Stimulated activated CD4-positive, alpha-beta T cell treated with anti-CD3 and anti-CD28 coated beads, Interleukin-4, amount 100 ng/mL, for 1 hour (primary cell): ENCODE measurements around the gene KIAA1614.

Experiments
- DNase-seq: peaks from one replicate; pipeline ENCODE4 v3.0.0-alpha.2; 2020

KIAA1614 gene

DNA sequence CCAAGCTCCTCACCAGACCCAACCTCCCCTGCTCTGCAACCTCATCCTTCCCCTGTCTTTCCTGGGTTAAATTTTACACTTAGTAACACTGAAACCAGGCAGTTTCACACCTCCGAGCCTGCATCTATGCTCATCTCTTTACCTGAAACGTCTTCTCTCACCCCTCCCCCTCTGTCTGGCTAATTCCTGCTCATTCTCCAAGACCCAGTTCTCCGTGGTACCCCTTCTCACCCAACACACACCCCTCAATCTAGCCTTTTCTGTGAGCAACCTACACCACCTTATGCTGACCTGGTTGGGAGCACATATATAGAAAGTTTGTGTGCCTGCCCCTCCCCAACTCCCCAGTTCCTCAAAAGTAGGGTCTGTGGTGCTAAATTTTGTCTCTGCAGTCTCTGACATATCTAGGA is 3.7 kb upstream of the KIAA1614 start:
- no peak for DNase-seq

DNA sequence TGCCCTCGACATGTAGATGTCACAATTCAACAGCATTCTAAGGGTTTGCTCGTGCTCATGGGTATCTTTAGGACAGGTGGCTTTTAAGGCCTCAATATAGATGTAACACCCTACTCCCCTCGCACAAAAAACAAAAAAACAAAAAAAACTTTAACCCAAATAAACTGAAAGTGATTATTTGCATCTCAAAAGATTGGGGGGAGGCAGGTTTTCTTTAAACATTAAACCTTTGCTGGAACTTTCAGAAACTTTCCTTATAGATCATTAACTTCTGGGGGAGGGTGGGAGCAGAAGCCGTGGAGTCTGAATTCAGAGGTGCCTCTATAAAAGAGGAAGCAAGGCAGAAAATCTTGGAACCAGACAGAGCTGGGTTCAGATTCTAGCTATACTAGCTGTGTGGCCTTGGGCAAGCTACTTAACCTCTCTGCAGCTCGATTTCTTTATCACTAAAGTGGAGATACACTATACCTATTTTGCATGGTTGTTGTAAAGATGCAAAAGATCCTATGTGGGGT is 3.2 kb upstream of the KIAA1614 start:
- DNase-seq, result no peak

DNA sequence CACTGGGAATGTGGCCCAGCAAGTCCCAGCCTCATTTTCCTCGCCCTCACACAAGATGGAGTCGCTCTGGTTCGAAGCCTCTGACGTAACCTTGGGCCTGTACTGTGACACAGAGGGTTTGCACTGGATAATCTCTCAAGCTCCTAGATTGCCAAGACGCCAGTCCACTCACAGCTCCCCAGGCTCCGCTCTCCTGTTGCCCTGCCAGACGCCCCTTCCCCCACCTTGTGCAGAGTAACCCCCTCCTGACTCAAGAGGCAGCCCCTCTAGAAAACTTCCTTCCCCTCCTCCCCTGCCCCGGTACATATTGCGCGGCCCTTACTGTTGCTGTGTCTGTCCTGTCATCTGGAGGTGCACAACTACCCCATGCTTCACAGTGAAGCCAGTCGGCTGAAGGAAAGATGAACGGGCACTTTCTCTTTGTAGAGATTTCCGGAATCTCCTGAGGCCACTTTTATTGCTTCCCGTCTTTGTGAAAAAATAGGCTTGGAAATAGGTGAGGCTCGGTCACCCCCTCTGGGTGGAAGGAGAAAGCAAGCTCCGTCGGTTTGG is 981 bp upstream of the KIAA1614 start:
- no peak for DNase-seq

DNA sequence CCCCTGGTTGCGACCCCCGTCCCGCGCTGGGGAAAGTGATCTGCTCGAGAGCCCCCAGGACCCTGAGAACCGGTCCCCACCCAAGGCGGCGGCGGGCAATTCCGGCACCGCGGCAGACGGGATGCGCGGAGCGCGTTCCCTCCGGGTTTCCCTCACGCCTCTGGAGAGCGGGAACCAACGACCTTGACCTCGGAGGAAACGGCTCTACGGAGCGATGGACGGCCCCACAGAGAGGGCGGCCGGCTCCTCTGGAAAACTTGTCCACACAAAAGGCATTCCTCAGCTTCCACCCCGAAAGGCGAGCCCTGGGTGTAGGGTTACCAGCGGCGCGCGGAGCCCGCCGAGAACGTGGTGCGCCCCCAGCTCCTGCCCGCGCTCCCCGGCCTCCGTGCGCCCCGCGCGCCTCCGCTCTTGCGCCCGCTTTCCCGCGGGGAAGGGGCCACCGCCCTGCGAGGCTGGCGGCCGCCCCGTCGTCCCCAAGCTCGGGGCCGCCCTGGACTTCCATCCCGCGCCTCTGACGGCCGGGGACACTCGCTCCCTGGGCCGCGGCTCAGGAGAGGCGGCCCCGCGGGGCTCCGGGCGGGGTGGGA is 391 bp upstream of the KIAA1614 start:
- no peak for DNase-seq

DNA sequence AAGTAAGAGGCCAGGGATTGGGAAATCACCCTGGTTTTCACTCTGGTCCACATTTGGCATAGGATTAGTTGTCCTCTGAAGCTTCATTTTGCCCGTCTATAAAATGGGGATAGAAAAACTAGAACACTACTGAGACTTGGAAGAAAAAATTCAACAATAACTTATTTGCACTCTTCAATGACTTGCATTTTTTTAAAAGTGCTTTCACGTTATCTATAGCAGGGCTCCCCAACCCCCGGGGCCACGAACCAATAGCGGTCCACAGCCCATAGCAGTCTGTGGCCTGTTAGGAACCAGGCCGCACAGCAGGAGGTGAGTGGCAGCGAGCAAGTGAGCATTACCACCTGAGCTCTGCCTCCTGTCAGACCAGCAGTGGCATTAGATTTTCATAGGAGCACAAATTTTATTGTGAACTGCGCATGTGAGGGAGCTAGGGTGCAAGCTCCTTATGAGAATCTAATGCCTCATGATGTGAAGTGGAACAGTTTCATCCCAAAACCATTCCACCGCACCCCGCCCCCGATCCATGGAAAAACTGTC is 2.8 kb downstream of the KIAA1614 start:
- DNase-seq, result no peak

DNA sequence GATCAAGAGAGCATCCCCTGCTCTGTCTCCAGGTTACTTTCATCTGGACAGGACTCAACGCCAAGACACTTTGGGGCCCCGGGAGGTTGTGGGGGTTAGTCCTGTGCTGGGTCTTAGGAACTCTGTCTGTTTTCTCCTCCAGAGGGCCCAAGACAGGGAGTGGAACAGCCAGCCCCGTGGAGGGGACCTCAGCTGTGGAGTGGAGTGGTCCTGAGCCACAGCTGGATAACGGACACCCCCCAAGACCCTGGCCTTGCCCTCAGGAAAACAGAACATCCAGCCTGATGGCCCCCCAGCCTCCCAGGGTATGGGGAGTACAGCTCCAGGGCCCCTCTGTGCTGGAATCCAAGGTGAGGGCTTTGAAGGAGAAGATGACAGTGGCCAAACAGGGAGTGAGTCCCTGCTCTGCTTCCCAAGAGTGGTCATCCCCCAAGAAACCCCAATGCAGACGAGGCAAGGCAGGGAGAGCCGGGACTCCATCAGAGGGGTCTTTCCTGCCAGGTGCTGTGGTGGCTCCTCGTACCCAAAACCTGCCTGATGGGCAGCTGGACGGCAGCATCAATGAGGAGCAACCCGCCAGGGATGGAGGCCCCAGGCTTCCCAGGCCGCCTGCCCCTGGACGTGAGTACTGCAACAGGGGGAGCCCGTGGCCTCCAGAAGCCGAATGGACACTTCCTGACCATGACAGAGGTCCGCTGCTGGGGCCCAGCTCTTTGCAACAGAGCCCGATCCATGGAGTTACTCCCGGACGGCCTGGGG is 3.5 kb downstream of the KIAA1614 start:
- DNase-seq, result no peak

DNA sequence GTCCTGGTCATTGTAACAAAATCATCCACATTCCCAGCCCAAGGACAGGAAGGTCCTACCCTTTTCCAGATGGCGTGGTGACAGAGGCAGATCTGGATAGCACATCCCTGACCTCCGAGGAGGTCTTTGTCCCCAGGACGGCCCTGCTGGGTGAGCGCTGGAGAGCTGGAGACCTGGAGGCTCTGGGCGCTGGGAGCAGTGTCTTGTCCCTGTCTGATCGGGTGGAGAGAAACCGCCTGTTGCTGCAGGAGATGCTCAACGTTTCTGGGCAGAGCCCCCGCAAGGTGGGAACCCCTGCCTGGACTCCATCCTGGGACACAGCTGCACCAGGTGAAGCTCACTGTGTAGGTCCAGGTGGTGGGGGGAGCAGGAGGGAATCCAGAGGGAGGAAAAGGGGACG is 4.1 kb downstream of the KIAA1614 start:
- DNase-seq, result no peak

DNA sequence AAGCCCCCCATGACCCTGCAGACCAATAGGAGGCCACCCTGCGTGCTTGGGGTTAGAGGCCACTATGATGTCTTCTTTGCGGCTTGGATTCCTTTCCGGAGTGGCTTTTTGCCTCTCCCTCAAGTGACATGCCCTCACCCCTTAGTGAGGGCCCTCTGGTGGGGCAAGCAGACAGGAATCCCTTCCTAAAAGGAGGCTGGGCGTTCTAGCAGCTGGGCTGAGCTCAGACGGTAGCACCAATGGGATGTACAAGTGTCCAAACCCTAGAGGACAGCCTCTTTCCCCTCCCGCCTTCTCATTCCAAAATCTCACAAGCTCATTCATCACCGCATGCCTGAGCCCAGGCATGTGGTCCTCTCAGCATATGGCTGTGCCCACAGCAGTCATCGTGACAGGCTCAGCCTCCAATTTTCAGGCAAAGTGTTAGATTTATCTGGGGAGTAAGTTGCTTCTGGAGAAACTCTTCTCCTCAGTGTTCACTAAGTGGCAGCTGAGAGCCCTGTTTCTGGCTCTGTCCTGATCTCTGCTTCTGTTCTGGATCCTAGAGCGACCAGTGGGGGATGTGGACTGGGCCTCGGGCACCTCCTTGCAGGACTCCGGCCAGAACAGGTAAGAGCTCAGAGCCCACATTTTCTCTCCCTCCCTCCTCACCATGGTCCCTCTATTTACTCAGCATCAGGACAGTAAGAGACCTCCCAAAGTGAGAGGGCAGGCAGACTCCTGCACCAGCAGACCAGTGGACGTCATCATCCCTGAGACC is 4.8 kb downstream of the KIAA1614 start:
- no peak for DNase-seq

DNA sequence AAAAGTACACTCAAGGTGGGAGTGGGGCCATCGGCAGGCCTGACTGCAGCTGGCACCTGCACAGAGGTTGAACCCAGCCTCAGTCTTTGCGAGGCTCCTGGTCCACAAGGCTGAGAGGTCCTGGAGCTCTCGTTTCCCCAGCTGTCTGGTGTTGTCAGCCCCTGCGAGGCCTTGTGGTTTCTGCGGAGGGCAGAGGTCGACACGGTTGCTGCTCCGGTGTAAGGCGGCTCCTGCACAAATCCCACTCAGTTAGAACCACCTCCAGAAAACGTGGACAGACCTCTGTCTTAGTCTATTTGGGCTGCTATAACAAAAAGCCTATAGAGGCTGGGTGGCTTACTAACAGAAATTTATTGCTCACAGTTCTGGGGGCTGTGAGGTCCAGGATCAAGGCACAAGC is 5.8 kb downstream of the KIAA1614 start:
- DNase-seq, result no peak

DNA sequence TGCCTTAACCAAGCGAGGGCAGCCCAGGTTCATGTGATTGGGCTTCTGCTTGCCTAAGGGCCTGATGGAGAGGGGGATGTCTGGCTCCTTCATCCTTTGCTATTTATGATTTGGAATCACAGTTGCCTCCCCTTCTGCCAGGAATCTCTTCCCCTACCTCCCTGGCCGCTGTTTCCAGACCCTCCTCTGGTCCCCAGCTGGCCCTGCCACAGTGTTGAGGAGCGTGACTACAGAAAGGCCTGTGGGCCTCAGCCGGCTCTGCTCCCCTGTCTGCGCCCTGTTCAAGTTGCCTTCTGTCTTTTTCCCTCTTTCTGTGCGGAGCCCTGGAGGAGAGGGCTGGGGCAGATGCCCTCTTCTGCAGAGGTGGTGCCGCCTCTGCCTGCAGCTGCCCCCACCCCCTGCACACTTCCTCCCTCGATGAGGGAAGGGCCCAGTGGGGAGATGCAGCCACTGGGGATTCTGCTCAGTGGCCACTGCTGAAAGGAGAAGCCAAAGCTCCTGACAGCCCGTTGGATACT is 6.5 kb downstream of the KIAA1614 start:
- DNase-seq, result no peak

DNA sequence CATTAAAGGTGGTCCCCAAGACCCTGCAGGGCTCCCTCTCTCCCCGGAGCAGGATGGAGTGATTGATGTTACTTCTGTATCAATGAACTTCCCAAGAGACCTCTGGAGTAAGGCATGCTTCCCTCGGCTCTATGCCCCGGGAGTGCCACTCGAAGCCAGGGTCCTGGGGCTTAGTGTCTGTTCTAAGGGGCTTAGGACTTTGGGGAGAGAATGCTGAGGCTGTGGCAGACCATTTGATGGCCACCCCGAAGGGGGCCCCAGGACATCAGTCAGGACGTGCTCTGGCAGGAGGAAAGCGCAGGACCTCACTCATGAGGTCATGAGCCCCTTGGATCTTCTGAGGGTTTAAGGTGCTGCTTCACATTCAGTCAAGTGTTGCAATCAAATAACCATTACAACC is 7.5 kb downstream of the KIAA1614 start:
- DNase-seq, result no peak

DNA sequence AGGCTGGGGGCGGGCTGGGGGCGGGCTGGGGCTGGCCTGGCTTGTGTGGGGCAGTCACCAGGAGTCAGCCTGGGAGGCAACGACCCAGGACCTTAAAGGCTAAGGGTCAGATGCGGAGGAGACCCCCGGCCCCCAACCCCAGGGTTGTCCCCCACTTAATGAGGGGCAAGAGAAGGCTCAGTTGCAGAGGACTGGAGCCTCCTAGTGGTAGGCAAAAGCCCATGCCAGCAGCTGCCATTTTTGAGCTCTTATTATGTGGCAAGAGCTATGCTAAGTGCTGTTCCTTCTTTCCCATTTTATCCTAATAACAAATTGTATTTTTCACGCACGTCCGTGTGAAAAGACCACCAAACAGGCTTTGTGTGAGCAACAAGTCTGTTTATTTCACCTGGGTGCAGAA is 8.0 kb downstream of the KIAA1614 start:
- no peak for DNase-seq

DNA sequence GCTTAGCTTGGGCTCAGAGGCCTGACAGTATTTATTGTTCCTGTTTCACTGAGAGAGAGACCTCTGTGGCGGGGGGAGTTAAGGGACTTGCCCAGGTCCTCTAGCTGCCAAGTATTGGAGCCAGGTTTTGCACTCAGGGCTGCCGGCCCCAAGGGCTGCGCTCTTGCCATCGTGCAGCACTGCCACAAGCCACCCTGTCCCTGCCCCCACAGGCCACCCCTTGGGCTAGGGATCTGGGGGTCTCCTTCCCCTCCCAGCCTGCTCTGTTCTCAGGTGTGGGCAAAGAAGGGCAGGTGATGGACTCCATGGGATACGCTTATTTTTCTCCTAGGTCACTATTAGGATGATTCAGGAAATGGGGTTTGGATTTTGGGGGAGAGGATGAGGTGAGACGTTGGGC is 8.7 kb downstream of the KIAA1614 start:
- DNase-seq, result no peak

DNA sequence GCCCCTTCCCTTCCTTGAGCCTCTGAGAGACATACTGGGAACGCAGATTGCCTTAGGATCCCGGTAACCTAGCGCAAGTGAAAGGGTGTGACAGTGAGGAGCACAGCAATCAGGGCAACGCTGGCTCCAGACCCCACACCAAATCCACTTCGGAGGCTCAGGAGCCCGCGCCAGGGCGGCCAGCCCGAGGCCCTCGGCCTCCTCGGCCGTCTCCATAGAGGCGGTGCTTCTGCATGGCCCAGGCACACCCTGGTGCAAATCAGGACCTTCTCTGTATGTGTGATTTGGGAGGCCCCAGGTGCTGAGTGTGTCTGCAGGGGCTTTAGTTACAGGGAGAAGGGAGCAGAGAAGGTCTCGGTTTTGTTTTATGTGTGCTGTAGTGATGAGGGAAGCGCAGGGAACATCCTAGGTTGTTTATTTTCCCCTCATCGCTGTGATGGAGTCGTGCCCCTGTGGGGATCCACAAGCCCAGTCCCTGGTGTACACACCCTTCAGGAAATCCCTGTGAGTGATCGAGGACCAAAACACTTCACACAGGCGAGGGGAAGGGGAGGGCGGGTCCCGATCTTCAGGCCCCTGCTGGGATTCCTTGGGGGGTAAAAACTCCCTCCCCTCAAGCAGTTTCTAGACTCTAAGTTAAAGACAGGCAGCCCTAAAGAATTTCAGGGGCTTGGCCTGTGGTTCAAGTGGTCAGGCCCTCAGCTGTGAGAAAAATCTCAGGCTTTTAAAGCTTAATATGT is 9.4 kb downstream of the KIAA1614 start:
- no peak for DNase-seq

DNA sequence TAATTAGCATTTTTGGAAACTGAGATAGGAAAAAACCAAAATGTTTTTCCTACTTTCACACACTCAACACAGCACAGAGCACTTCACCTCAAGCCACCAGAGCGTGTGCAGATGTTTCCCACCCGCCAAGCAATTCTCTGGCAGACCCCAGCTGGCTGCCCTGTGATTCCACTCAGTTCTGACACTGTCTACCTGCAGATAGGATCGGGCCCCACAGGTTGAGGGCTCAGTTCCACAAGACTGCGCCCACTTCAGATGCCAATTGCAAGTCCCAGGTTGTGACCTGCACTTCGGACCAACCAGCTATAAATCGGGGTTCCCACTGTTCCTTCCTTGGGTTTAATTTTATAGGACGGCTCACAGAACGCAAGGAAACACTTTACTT is 9.9 kb downstream of the KIAA1614 start:
- DNase-seq, result no peak

DNA sequence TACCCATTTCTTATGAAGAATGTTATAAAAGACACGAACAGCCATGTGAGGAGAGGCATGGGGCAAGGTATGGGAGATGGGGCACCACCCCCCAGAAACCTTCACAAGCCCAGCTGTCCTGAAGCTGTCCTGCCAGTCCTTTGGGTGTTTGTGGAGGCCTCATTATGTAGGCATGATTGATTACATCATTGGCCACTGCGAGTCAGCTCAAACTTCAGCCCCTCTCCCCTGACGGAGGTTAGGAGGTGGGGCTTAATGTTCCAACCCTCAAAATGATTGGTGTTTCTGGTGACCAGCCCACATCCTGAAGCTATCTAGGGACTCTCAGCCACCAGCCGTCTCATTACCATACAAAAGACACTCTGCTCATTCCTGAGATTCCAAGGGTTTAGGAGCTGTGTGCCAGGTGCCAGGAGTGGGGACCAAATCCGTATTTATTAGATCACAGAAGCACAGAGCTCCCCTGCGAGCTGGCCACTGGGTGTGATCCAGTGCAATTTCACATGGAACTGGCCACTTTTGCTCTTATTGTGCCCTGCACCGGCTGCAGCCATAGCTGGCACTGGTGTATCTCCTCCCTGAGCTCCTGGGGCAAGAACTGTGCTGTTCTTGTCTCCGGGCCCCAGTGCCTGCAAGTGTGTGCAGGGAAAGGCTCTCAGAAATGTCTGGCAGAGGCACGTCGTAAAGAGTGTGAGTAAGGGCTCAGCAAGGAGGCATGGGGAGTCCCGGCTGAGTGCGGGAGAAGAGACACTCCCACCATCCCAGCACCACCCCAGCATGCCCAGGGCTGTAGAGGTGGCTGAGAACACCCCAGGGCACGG is 10.5 kb downstream of the KIAA1614 start:
- no peak for DNase-seq

DNA sequence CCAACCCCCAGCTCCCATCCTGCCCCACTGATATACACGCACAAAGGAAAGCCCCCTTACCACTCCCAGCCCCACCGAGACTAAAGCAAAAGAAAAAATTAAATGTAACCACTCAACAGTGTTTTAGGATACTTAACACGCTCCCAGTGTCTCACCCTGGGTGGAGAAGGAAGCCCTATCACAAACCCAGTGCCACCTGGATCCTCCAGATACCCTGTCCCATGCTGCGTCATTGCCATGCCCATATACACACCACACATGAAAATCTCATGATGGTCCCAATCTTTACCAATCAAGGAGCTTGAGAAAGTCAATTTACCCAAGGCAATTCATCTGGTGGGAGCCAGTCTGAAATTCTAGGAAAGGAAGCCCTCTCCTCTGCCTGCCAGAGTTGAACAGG is 11.2 kb downstream of the KIAA1614 start:
- DNase-seq, result no peak

DNA sequence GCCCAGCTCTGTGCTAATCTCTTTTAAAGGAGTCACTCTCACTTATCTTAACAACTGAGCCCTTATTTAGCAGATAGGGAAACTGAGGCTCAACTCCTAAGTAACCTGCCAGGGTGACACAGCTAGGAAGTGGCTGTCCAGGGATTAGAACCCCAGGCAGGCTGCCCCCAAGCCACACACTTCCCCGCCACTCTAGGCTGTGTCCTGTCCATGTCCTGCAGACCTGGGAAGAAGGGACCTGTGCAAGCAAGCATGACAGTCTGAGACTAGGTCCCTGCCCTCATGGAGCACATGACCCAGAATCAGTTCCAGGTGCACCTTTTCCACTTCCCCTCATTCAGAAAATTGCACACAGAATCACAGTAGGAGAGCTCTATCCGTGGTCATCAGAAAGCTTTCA is 12.2 kb downstream of the KIAA1614 start:
- DNase-seq, result no peak

DNA sequence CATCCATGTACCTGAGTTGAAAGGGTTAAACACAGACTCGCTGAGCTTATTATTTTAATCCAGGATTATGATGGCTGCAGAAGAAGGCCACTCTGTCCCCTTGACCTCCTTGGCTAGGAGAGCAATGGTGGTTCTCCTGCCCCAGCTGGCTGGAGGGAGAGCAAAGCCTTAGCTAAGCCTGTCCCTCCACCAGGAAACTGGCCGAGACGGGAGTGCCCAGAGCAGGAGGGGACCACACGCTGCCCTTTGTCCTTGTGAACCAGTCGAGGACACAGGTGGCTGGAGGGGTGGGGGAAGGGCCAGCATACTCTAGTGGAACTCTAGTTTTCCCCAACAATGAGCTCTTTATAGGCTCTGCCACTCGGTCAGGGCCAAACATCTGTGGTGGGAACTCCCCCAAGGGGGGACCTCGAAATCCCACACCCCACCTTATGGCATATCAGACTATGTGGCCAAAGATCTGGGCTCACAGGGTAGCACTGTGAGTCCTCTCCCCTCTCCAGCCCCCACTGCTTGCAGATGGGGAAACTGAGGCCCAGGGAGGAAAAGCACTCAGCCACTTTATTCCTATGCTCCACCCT is 12.9 kb downstream of the KIAA1614 start:
- DNase-seq, result no peak

DNA sequence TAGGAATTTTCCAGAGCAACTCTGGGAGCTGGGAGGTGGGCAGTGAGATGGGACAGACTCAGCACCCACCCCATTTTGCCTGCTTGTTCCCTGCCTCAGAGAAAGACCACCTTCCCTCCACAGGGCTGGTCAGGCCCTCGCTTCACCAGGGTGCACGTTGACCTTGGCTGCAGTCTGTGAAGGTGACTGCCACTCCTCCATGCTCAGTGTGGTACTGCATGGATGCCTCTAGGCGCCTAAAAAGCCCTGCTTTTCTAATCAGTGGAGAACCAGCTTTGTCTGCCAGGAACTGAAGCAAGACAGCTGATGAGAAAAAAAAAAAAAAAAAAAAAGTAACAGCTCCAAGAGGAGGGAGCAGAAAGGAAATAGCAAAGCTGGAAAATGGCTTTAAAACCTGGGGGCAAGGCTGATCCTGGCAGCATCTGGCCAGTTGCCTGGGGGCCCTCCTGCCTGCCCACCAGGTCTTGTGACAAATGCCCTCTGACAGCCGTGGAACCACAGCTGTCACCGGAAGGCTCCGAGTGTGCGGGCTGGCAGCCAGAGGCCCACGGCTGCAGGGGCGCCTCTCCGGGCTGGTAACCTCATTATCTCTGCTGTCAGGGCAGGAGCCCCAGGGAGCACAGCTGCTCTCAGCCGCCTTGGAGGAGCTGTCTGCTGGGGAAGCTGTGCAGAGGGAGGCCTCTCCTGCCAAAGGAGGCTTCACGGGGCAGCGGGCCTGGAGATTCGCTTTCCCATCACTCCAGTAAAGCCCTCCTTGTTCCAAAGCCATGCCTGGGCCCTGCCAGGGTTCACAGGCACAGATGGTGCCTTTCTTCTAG is 13.7 kb downstream of the KIAA1614 start:
- no peak for DNase-seq
